Right lobe of liver (tissue), 6 donors: ENCODE results near the gene IL6ST. TPM values are rescaled to one million over a fixed set of nuclear protein-coding genes. Genes with fewer than 3 reads are reported as not detected.
A peak's percentile ranks its signal among the peaks of the same experiment; 100 is the strongest.
"Not testable (repeated sequence)": the region's sequence is repeated elsewhere in the genome, so short reads cannot be mapped to it uniquely, and the experiment has no call there.

ENCODE experiments used
- ATAC-seq, 4 donors: fragments of 200-7000 bp; cut with Tn5 transposase; one replicate each; pipeline ENCODE4 v1.9.1; 2020; ENCODE audit warnings: mild to moderate bottlenecking in 4 of 4, moderate library complexity in 4 of 4
- DNase-seq, 3 donors: peaks; one replicate each; pipeline ENCODE4 v3.0.0-alpha.2; 2020
- H3K27ac ChIP-seq, 3 donors: fragments of 200-600 bp; one replicate each; pipeline ENCODE4 v1.8.0; 2022
- H3K27me3 ChIP-seq, 2 donors: fragments of 200-600 bp; one replicate each; pipeline ENCODE4 v1.8.0; 2022
- H3K36me3 ChIP-seq, 4 donors: fragments of 200-600 bp; sonication (generic) in 1 of 4; one replicate each; pipeline versions ENCODE4 v1.5.1 to v1.8.0; 2017 to 2022; ENCODE audit warnings: control low read depth in 1 of 4
- H3K4me1 ChIP-seq, 4 donors: fragments of 200-600 bp; sonication (generic) in 1 of 4; one replicate each; pipeline versions ENCODE4 v1.5.1 to v1.8.0; 2017 to 2022; ENCODE audit warnings: control low read depth in 1 of 4
- H3K4me3 ChIP-seq, 3 donors: fragments of 200-600 bp; one replicate each; pipeline ENCODE4 v1.8.0; 2022
- H3K9me3 ChIP-seq, 4 donors: fragments of 200-600 bp; sonication (generic) in 1 of 4; one replicate each; pipeline versions ENCODE4 v1.5.1 to v1.8.0; 2017 to 2022; ENCODE audit warnings: control low read depth in 1 of 4
- POLR2A ChIP-seq: fragments of 450-650 bp; IDR thresholded peaks from one replicate; pipeline ENCODE4 v1.6.1; 2017; ENCODE audit warnings: antibody characterized with exemption, mild to moderate bottlenecking
- WGBS: methylation state at CpG from one replicate; pipeline ENCODE4 v1.1.6; 2018; ENCODE audit warnings: low coverage, low lambda C conversion rate; ENCODE audit not compliant: insufficient coverage; ENCODE audit errors: missing lambda C conversion rate; 5-methylcytosine and 5-hydroxymethylcytosine counted together
- intact Hi-C, 2 donors: fragments of 100-400 bp; cut with DNase I; formaldehyde crosslinking; loops; one replicate each; pipeline versions ENCODE4 v1.11.2 to v1.14.1; 2022
- total RNA-seq, 6 experiments: library from RNA; depleted of rRNA in 2 of 6; stranded (reverse); fragments of >200 nt in 2 of 6; fragmentation: NEBNext Ultra II Directional in 3 of 6; extraction: Animal tissue kit (Norgen Biotek cat#: 25700) in 3 of 6; gene quantifications; one replicate each; pipeline versions ENCODE4 v1.1.0 to v1.2.4, GENCODE V29; 2016 to 2023
- TF ChIP-seq, protein P1 (sequence below), 4 donors: fragments of 200-600 bp in 3 of 4; fragments of 450-650 bp in 1 of 4; IDR thresholded peaks; one replicate each; pipeline versions ENCODE4 v1.5.1 to v1.8.0; 2016 to 2022; ENCODE audit warnings: antibody characterized with exemption in 4 of 4, mild to moderate bottlenecking in 2 of 4
- donor health status: DM: no; HTN: yes; CAD: no.
- donor health status: DM: no; HTN: no; CAD: no.
- donor health status: DM: no; HTN: no; CAD: no.
- donor health status: DM: no; HTN: yes; CAD: no.
- donor health status: DM: no; HTN: yes; CAD: no.

IL6ST gene
- total RNA-seq, 6 experiments from 2014 or later, result 150 to 341 (median 278) TPM

DNA sequence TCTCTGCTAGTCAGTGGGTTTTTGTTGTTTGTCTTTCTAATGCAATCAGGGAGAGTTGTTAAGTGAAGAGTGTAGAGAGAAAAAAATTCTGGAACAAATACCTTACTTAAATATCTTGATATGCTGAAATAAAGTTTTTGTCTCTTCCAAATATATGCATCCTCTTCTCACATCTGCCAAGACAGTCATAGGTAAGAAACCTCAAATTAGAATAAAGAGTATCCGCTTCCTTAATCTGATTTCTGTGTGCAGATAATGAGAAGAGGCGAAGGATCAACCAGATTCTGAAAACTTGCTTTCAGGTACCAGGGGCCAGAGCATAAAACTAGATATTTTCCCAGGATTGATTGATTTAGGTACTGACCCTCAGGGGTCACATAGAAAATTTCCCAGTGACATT lies 11.3 kb upstream of the IL6ST start:
- 80% methylated on average over 2 of the region's 2 CpGs for WGBS
- no peaks in the 10 kb centered on the region for H3K36me3 ChIP-seq
- intact Hi-C loops, result no loop called here
- TF ChIP-seq, protein P1, sequence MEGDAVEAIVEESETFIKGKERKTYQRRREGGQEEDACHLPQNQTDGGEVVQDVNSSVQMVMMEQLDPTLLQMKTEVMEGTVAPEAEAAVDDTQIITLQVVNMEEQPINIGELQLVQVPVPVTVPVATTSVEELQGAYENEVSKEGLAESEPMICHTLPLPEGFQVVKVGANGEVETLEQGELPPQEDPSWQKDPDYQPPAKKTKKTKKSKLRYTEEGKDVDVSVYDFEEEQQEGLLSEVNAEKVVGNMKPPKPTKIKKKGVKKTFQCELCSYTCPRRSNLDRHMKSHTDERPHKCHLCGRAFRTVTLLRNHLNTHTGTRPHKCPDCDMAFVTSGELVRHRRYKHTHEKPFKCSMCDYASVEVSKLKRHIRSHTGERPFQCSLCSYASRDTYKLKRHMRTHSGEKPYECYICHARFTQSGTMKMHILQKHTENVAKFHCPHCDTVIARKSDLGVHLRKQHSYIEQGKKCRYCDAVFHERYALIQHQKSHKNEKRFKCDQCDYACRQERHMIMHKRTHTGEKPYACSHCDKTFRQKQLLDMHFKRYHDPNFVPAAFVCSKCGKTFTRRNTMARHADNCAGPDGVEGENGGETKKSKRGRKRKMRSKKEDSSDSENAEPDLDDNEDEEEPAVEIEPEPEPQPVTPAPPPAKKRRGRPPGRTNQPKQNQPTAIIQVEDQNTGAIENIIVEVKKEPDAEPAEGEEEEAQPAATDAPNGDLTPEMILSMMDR (IDR thresholded peaks at IDR 0.05), result no peak
- TF ChIP-seq POLR2A, result no peak
- H3K4me3 ChIP-seq, result no peak overlapping the region
- H3K4me1 ChIP-seq, result peaks cover 0 to 18% (median 4%) of the 10 kb centered on the region in 4 donors
- no peaks in the 10 kb centered on the region for H3K27me3 ChIP-seq
- DNase-seq, result no peak
- peak in 2 of 4 donors; percentile 6 to 21 for ATAC-seq
- H3K27ac ChIP-seq, result no peak overlapping the region
- no peaks in the 10 kb centered on the region for H3K9me3 ChIP-seq

DNA sequence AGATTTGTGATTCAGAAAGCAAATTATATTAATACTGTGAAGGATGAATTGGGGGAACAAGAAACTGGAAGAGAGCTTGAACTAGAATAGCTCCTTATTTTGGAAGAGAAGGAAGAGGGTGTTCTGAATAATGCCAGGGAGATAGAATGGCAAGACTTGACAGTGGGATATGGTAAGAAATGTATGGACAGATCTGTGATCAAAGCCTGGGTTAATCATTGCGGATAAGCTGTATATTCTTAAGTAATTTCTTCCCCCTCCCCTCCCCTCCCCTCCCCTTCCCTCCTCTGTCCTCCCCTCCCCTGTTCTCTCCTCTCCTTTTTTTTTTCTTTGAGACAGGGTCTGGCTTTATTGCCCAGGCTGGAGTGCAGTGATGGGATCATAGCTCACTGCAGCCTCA lies 10.1 kb upstream of the IL6ST start:
- intact Hi-C loops, result no loop called here
- H3K4me3 ChIP-seq, result no peak overlapping the region
- 100% methylated on average over 1 of the region's 1 CpG for WGBS
- no peak for TF ChIP-seq POLR2A
- TF ChIP-seq, protein P1 (IDR thresholded peaks at IDR 0.05), result no peak
- no peak overlapping the region for H3K27ac ChIP-seq
- H3K36me3 ChIP-seq, result no peaks in the 10 kb centered on the region
- H3K4me1 ChIP-seq, result peaks cover 0 to 18% (median 4%) of the 10 kb centered on the region in 4 donors
- H3K27me3 ChIP-seq, result no peaks in the 10 kb centered on the region
- ATAC-seq (no peak), DNase-seq (no peak)
- H3K9me3 ChIP-seq, result no peaks in the 10 kb centered on the region

DNA sequence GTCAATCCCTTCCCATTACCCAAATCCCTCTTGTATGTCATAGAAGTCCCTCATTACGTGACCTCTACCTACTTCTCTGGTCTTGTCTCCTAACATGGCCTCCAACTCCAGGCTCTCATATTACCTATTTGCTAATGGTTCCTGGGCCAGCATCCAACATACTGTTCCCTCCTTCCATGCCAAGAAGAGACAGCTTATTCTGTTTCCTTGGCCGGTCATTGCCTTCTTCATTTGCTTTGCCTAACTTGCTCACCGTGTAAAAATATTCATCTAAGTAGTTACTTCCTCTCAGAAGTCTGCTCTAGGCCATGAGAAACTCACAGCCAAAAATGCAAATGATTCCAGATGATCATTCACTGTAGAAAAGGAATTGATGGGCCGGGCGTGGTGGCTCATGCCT lies 8.9 kb upstream of the IL6ST start:
- Histone ChIP-seq H3K4me1 (peaks cover 0 to 18% (median 4%) of the 10 kb centered on the region in 4 donors), H3K27ac (peak overlapping the region in 1 of 3 donors; percentile 78), H3K4me3 (no peak overlapping the region), H3K9me3 (no peaks in the 10 kb centered on the region), H3K36me3 (no peaks in the 10 kb centered on the region), H3K27me3 (no peaks in the 10 kb centered on the region)
- TF ChIP-seq, protein P1 (IDR thresholded peaks at IDR 0.05), result no peak
- TF ChIP-seq POLR2A, result no peak
- WGBS, result 92% methylated on average over 5 of the region's 5 CpGs
- intact Hi-C loops, result no loop called here
- DNase-seq (no peak), ATAC-seq (peak in 1 of 4 donors; percentile 3)

DNA sequence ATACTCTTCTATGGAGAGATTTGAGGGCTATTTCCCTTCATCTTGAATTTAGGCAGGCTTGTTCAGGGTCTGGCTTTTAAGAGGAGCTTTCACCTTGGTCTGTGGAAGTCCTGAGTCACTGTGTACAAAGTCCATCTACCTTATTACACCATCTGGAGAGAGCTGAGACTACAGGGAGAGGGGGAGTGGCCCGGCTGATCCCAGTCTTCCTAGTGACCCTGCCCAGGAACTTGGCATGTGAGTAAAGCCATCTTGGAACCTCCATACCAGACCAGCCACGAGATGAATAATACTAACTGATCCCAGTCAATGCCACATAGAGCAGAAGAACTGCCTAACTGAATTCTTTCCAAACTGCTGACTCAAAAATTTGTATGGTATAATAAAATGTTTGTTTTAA lies 8.4 kb upstream of the IL6ST start:
- intact Hi-C loops, result no loop called here
- Histone ChIP-seq H3K4me3 (no peak overlapping the region), H3K27ac (peak overlapping the region; percentile 21 to 78 (median 59)), H3K4me1 (peaks cover 0 to 18% (median 4%) of the 10 kb centered on the region in 4 donors), H3K27me3 (no peaks in the 10 kb centered on the region), H3K36me3 (no peaks in the 10 kb centered on the region), H3K9me3 (no peaks in the 10 kb centered on the region)
- DNase-seq, result peak; percentile 58 to 67 (median 63)
- WGBS, result 24% methylated on average over 2 of the region's 2 CpGs
- TF ChIP-seq, protein P1 (IDR thresholded peaks at IDR 0.05), result no peak
- no peak for TF ChIP-seq POLR2A
- ATAC-seq, result peak; percentile 97 to 99 (median 98)

DNA sequence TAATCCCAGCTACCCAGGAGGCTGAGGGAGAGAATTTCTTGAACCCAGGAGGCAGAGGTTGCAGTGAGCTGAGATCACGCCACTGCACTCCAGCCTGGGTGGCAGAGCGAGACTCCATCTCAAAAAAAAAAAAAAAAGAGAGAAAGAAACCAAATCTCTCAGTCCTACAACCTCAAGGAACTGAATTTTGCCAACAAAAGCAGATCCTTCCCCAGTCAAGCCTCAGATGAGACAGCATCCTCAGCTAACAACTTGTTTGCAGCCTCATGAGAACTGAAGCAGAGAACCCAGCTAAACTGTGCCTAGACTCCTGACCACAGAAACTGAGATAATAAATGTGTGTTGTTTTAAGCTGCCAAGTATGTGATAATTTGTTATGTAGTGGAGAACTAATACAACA lies 7.5 kb upstream of the IL6ST start:
- Histone ChIP-seq H3K9me3 (no peaks in the 10 kb centered on the region), H3K27me3 (no peaks in the 10 kb centered on the region), H3K4me1 (peaks cover 0 to 18% (median 4%) of the 10 kb centered on the region in 4 donors), H3K27ac (peak overlapping the region in 2 of 3 donors; percentile 21 to 78), H3K4me3 (no peak overlapping the region), H3K36me3 (no peaks in the 10 kb centered on the region)
- no peak for DNase-seq
- intact Hi-C loops, result no loop called here
- WGBS, result 95% methylated on average over 2 of the region's 2 CpGs
- no peak for ATAC-seq
- no peak for TF ChIP-seq POLR2A
- TF ChIP-seq, protein P1 (IDR thresholded peaks at IDR 0.05), result no peak

DNA sequence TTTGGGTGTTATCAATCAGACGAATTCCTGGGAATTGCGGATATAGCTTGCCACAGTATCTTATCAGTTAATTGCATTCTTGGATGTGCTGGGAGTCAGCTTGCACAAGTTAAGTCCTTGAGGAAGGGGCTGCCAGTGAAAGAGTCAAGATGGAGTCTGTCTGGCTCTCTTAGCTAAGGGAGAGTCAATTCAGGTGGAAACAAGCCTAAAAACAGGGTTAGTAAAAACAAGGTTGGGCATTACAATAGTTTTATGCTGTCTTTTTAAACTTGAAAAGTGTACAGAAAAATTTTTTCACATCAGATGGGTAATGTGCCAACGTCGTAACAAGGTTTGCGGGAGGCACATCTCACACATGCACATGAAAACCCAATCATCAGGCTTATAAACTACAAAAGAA lies 5.5 kb upstream of the IL6ST start:
- ATAC-seq, H3K36me3 ChIP-seq, H3K27ac ChIP-seq, H3K9me3 ChIP-seq, intact Hi-C loops, H3K4me3 ChIP-seq, H3K27me3 ChIP-seq, DNase-seq: not testable (repeated sequence)
- peaks cover 0 to 22% (median 6%) of the 10 kb centered on the region in 4 donors for H3K4me1 ChIP-seq
- 83% methylated on average over 5 of the region's 5 CpGs for WGBS
